Liver (tissue), 9 donors: ENCODE measurements around the gene ATP5PD. TPM values are rescaled to one million over a fixed set of nuclear protein-coding genes. Genes with fewer than 3 reads are reported as not detected.

Source experiments
- DNase-seq: peaks from one replicate; pipeline ENCODE4 v3.0.0-alpha.2; 2017; ENCODE audit warnings: low spot score
- H3K27ac ChIP-seq, 2 donors: one replicate each; pipeline ENCODE4 v1.7.0; 2013; ENCODE audit warnings: inconsistent platforms in 2 of 2, low read length in 2 of 2, control low read depth in 1 of 2, low read depth in 1 of 2, mild to moderate bottlenecking in 1 of 2
- H3K27me3 ChIP-seq, 4 donors: one replicate each; pipeline versions ENCODE4 v1.6.1 to v1.7.0; 2013; ENCODE audit warnings: low read length in 3 of 4, inconsistent platforms in 1 of 4, mild to moderate bottlenecking in 1 of 4, moderate library complexity in 1 of 4; ENCODE audit not compliant: control insufficient read depth in 4 of 4, insufficient read depth in 4 of 4
- H3K36me3 ChIP-seq, 4 donors: one replicate each; pipeline versions ENCODE4 v1.6.1 to v1.7.0; 2013; ENCODE audit warnings: low read length in 3 of 4, mild to moderate bottlenecking in 3 of 4, low read depth in 1 of 4, moderate library complexity in 1 of 4; ENCODE audit not compliant: control insufficient read depth in 4 of 4, insufficient read depth in 3 of 4
- H3K4me1 ChIP-seq, 4 donors: one replicate each; pipeline versions ENCODE4 v1.6.1 to v1.7.0; 2013; ENCODE audit warnings: low read length in 3 of 4, mild to moderate bottlenecking in 3 of 4, moderate library complexity in 1 of 4; ENCODE audit not compliant: control insufficient read depth in 4 of 4, insufficient read depth in 4 of 4
- H3K4me3 ChIP-seq, 3 donors: one replicate each; pipeline versions ENCODE4 v1.6.1 to v1.7.0; 2013; ENCODE audit warnings: low read length in 3 of 3, control low read depth in 1 of 3, low read depth in 1 of 3, mild to moderate bottlenecking in 1 of 3
- H3K9ac ChIP-seq, 2 donors: one replicate each; pipeline ENCODE4 v1.7.0; 2013; ENCODE audit warnings: low read length in 2 of 2, mild to moderate bottlenecking in 2 of 2, moderate library complexity in 2 of 2, control low read depth in 1 of 2, low read depth in 1 of 2
- H3K9me3 ChIP-seq, 4 donors: one replicate each; pipeline versions ENCODE4 v1.6.1 to v1.7.0; 2013; ENCODE audit warnings: low read length in 3 of 4; ENCODE audit not compliant: control insufficient read depth in 4 of 4
- EGR1 ChIP-seq, 2 donors: IDR thresholded peaks; 2 replicates each; pipeline ENCODE4 v1.6.1; 2016 to 2018; ENCODE audit warnings: antibody characterized with exemption in 2 of 2, low read depth in 2 of 2
- FOXA1 ChIP-seq: IDR thresholded peaks from 2 replicates; pipeline ENCODE4 v1.6.1; 2016; ENCODE audit warnings: antibody characterized with exemption
- FOXA2 ChIP-seq: IDR thresholded peaks from 2 replicates; pipeline ENCODE4 v1.6.1; 2016; ENCODE audit warnings: antibody characterized with exemption
- GABPA ChIP-seq, 2 donors: IDR thresholded peaks in 1 of 2; conservative IDR thresholded peaks in 1 of 2; 2 replicates each; pipeline ENCODE4 v1.6.1; 2016; ENCODE audit warnings: antibody characterized with exemption in 2 of 2, mild to moderate bottlenecking in 1 of 2, moderate library complexity in 1 of 2
- HNF4A ChIP-seq, 2 donors: conservative IDR thresholded peaks; 2 replicates each; pipeline ENCODE4 v1.6.1; 2016; ENCODE audit warnings: antibody characterized with exemption in 2 of 2, mild to moderate bottlenecking in 2 of 2
- HNF4G ChIP-seq: IDR thresholded peaks from 2 replicates; pipeline ENCODE4 v1.6.1; 2016; ENCODE audit warnings: antibody characterized with exemption
- JUND ChIP-seq, 2 donors: IDR thresholded peaks; 2 replicates each; pipeline ENCODE4 v1.6.1; 2016; ENCODE audit warnings: antibody characterized with exemption in 2 of 2
- NR2F2 ChIP-seq: IDR thresholded peaks from 2 replicates; pipeline ENCODE4 v1.6.1; 2016; ENCODE audit warnings: antibody characterized with exemption
- RAD21 ChIP-seq, 2 donors: IDR thresholded peaks; 2 replicates each; pipeline ENCODE4 v1.6.1; 2016; ENCODE audit warnings: antibody characterized with exemption in 2 of 2, mild to moderate bottlenecking in 2 of 2
- SP1 ChIP-seq: IDR thresholded peaks from 2 replicates; pipeline ENCODE4 v1.6.1; 2018; ENCODE audit warnings: antibody characterized with exemption, mild to moderate bottlenecking
- TAF1 ChIP-seq: conservative IDR thresholded peaks from 2 replicates; pipeline ENCODE4 v1.6.1; 2016; ENCODE audit warnings: antibody characterized with exemption, mild to moderate bottlenecking
- YY1 ChIP-seq: IDR thresholded peaks from 2 replicates; pipeline ENCODE4 v1.6.1; 2016; ENCODE audit warnings: antibody characterized with exemption, mild to moderate bottlenecking
- WGBS: extraction: QIAGEN DNeasy Blood & Tissue Kit; methylation state at CpG from one replicate; pipeline ENCODE4 v1.1.7; 2013; 5-methylcytosine and 5-hydroxymethylcytosine counted together
- polyA plus RNA-seq, 2 donors: library from polyadenylated mRNA; stranded (reverse) in 1 of 2; unstranded in 1 of 2; fragments of 200-250 nt in 1 of 2; fragments of >200 nt in 1 of 2; fragmentation: Nextera tagmentation in 1 of 2; extraction: Ambion mirVana in 1 of 2; gene quantifications; one replicate each; pipeline versions ENCODE4 v1.2.1 to v1.2.3, GENCODE V29; 2013 to 2015
- total RNA-seq, 2 donors: library from RNA; depleted of rRNA; stranded (reverse); fragments of >200 nt; gene quantifications; one replicate each; pipeline ENCODE4 v1.2.3, GENCODE V29; 2014
- TF ChIP-seq, protein P1 (sequence below): fragments of 150-350 bp; IDR thresholded peaks from 2 replicates; pipeline ENCODE4 v1.5.1; 2017; ENCODE audit warnings: improper control_type of control experiment, low read depth, low read length; ENCODE audit not compliant: missing input control
- TF ChIP-seq, protein P2 (sequence below): IDR thresholded peaks from 2 replicates; pipeline ENCODE4 v1.6.1; 2016; ENCODE audit warnings: antibody characterized with exemption
- TF ChIP-seq, protein P3 (sequence below): IDR thresholded peaks from 2 replicates; pipeline ENCODE4 v1.6.1; 2016; ENCODE audit warnings: antibody characterized with exemption
- TF ChIP-seq, protein P4 (sequence below): IDR thresholded peaks from 2 replicates; pipeline ENCODE4 v1.6.1; 2016; ENCODE audit warnings: antibody characterized with exemption, mild to moderate bottlenecking
- TF ChIP-seq, protein P5 (sequence below): IDR thresholded peaks from 2 replicates; pipeline ENCODE4 v1.6.1; 2016; ENCODE audit warnings: antibody characterized with exemption
- donor health status: healthy.
- donor health status: healthy.
- donor health status: healthy.
- donor health status: healthy.
- donor health status: healthy.

The ATP5PD gene
- total and polyA plus RNA-seq, 4 donors: 102 to 378 (median 184) TPM

- H3K4me3 ChIP-seq: no peak overlapping the region
- H3K4me1 ChIP-seq: no peaks in the 10 kb centered on the region
- no peak overlapping the region for H3K9ac ChIP-seq
- H3K27ac ChIP-seq: no peak overlapping the region
- TF ChIP-seq FOXA2 (no peak), NR2F2 (no peak), HNF4A (conservative IDR thresholded peaks at IDR 0.05) (no peak), FOXA1 (no peak), HNF4G (no peak), TAF1 (no peak), EGR1 (IDR thresholded peaks at IDR 0.05; ENCODE audit: low read depth in 2 of 2) (no peak), SP1 (no peak), GABPA (IDR thresholded peaks at IDR 0.05 in 1 of 2, conservative IDR thresholded peaks at IDR 0.05 in 1 of 2) (no peak), YY1 (no peak), RAD21 (IDR thresholded peaks at IDR 0.05) (no peak)
- TF ChIP-seq, protein P1, sequence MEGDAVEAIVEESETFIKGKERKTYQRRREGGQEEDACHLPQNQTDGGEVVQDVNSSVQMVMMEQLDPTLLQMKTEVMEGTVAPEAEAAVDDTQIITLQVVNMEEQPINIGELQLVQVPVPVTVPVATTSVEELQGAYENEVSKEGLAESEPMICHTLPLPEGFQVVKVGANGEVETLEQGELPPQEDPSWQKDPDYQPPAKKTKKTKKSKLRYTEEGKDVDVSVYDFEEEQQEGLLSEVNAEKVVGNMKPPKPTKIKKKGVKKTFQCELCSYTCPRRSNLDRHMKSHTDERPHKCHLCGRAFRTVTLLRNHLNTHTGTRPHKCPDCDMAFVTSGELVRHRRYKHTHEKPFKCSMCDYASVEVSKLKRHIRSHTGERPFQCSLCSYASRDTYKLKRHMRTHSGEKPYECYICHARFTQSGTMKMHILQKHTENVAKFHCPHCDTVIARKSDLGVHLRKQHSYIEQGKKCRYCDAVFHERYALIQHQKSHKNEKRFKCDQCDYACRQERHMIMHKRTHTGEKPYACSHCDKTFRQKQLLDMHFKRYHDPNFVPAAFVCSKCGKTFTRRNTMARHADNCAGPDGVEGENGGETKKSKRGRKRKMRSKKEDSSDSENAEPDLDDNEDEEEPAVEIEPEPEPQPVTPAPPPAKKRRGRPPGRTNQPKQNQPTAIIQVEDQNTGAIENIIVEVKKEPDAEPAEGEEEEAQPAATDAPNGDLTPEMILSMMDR: no peak
- TF ChIP-seq, protein P2, sequence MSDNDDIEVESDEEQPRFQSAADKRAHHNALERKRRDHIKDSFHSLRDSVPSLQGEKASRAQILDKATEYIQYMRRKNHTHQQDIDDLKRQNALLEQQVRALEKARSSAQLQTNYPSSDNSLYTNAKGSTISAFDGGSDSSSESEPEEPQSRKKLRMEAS: no peak
- TF ChIP-seq, protein P3, sequence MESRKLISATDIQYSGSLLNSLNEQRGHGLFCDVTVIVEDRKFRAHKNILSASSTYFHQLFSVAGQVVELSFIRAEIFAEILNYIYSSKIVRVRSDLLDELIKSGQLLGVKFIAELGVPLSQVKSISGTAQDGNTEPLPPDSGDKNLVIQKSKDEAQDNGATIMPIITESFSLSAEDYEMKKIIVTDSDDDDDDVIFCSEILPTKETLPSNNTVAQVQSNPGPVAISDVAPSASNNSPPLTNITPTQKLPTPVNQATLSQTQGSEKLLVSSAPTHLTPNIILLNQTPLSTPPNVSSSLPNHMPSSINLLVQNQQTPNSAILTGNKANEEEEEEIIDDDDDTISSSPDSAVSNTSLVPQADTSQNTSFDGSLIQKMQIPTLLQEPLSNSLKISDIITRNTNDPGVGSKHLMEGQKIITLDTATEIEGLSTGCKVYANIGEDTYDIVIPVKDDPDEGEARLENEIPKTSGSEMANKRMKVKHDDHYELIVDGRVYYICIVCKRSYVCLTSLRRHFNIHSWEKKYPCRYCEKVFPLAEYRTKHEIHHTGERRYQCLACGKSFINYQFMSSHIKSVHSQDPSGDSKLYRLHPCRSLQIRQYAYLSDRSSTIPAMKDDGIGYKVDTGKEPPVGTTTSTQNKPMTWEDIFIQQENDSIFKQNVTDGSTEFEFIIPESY: no peak
- H3K36me3 ChIP-seq: no peaks in the 10 kb centered on the region
- 92% methylated on average over 15 of the region's 15 CpGs for WGBS
- DNase-seq: no peak
- H3K9me3 ChIP-seq: no peaks in the 10 kb centered on the region
- no peaks in the 10 kb centered on the region for H3K27me3 ChIP-seq
Measured at GRCh38 chr17:75001915-75002843, 44.6 kb downstream of the ATP5PD start.

- H3K36me3 ChIP-seq: no peaks in the 10 kb centered on the region
- 70% methylated on average over 4 of the region's 4 CpGs for WGBS
Measured at GRCh38 chr17:74999523-74999922, 47.2 kb downstream of the ATP5PD start.

More at GRCh38 chr17:74999523-74999922, 47.2 kb downstream of the ATP5PD start:
- no peak overlapping the region for H3K9ac ChIP-seq
- no peaks in the 10 kb centered on the region for H3K4me1 ChIP-seq
- H3K4me3 ChIP-seq: no peak overlapping the region
- H3K9me3 ChIP-seq: no peaks in the 10 kb centered on the region
- TF ChIP-seq JUND (IDR thresholded peaks at IDR 0.05) (no peak), YY1 (no peak), NR2F2 (no peak), RAD21 (IDR thresholded peaks at IDR 0.05) (no peak), FOXA2 (no peak), TAF1 (no peak), HNF4G (no peak), EGR1 (IDR thresholded peaks at IDR 0.05; ENCODE audit: low read depth in 2 of 2) (no peak), HNF4A (conservative IDR thresholded peaks at IDR 0.05) (no peak)
- TF ChIP-seq, protein P4, sequence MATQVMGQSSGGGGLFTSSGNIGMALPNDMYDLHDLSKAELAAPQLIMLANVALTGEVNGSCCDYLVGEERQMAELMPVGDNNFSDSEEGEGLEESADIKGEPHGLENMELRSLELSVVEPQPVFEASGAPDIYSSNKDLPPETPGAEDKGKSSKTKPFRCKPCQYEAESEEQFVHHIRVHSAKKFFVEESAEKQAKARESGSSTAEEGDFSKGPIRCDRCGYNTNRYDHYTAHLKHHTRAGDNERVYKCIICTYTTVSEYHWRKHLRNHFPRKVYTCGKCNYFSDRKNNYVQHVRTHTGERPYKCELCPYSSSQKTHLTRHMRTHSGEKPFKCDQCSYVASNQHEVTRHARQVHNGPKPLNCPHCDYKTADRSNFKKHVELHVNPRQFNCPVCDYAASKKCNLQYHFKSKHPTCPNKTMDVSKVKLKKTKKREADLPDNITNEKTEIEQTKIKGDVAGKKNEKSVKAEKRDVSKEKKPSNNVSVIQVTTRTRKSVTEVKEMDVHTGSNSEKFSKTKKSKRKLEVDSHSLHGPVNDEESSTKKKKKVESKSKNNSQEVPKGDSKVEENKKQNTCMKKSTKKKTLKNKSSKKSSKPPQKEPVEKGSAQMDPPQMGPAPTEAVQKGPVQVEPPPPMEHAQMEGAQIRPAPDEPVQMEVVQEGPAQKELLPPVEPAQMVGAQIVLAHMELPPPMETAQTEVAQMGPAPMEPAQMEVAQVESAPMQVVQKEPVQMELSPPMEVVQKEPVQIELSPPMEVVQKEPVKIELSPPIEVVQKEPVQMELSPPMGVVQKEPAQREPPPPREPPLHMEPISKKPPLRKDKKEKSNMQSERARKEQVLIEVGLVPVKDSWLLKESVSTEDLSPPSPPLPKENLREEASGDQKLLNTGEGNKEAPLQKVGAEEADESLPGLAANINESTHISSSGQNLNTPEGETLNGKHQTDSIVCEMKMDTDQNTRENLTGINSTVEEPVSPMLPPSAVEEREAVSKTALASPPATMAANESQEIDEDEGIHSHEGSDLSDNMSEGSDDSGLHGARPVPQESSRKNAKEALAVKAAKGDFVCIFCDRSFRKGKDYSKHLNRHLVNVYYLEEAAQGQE: no peak
- TF ChIP-seq, protein P2: no peak
- TF ChIP-seq, protein P3: no peak
- TF ChIP-seq, protein P5, sequence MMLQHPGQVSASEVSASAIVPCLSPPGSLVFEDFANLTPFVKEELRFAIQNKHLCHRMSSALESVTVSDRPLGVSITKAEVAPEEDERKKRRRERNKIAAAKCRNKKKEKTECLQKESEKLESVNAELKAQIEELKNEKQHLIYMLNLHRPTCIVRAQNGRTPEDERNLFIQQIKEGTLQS: no peak
- no peaks in the 10 kb centered on the region for H3K27me3 ChIP-seq
- no peak for DNase-seq
- H3K27ac ChIP-seq: no peak overlapping the region
